ENCODE data around the gene CFAP74.

The CFAP74 gene

GRCh38 chr1:1971017-1971416 lies 32.6 kb downstream of the CFAP74 start:
- no peak for DNase-seq (ENCODE audit: extremely low read depth in 1 of 2, low read depth in 1 of 2)

- no peak for DNase-seq (ENCODE audit: extremely low read depth in 1 of 2, low read depth in 1 of 2)
Measured at GRCh38 chr1:1969953-1970716, 33.5 kb downstream of the CFAP74 start.

DNA sequence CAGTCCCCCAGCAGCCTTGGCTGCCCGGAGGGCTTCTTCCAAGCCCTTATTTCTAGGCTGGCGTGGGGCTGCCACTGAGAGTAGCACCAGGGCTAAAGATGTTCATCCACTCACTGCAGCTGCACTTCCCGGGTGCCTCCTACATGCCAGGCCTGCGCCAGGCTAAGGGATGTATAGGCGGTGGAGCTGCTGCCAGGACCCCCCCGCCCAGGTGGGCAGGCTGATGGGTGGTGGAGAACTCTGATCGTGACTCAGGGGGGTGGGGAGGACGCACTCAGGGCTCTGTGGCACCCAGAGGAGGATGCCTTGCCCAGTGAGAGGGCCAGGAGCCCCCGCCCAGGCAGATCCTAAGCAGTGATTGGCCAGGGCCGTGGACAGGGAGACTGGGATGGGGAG lies 34.1 kb downstream of the CFAP74 start:
- DNase-seq (ENCODE audit: extremely low read depth in 1 of 2, low read depth in 1 of 2): no peak

DNA sequence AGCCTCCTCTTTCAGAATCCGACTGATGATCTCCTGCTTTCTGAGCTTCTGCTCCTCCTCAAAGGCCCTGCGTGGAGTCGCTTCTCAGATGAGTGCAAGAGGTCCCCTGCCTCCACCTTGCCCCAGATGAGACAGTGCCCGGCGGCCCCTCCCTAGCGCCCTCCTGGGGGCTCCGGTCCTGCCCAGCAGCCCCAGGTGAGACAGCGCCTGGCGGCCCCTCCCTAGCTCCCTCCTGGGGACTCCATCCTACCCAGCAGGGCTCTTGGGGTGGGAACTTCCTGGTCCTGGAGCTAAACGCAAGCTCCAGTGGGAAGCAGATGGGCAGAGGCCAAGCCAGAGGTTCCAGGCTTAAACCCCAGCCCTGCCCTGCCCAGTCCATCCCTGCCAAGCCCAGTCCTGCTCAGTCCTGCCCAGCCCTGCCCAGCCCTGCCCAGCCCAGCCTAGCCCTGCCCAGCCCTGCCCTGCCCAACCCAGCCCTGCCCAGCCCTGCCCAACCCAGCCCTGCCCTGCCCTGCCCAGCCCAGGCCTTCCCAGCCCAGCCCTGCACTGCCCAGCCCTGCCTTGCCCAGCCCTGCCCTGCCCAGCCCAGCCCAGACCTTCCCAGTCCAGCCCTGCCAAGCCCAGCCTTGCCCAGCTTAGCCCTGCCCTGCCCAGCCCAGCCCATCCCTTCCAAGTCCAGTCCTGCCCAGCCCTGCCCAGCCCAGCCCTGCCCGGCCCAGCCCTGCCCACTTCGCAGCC lies 34.6 kb downstream of the CFAP74 start:
- DNase-seq (ENCODE audit: extremely low read depth in 1 of 2, low read depth in 1 of 2): no peak

DNA sequence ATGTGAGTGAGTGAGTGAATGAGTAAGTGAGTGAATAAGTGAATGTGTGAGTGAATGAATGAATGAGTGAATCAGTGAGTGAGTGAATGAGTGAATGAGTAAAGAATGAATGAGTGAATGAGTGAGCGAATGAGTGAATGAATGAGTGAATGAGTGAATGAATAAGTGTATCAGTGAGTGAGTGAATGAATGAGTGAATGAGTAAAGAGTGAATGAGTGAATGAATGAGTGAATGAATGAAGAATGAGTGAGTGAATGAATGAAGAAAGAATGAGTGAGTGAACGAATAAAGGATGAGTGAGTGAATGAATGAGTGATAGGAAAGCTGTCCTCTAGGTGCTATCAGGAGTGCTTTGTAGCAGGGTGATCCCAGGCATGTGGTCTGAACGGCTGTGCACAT lies 35.7 kb downstream of the CFAP74 start:
- no peak for DNase-seq (ENCODE audit: extremely low read depth in 1 of 2, low read depth in 1 of 2)

DNA sequence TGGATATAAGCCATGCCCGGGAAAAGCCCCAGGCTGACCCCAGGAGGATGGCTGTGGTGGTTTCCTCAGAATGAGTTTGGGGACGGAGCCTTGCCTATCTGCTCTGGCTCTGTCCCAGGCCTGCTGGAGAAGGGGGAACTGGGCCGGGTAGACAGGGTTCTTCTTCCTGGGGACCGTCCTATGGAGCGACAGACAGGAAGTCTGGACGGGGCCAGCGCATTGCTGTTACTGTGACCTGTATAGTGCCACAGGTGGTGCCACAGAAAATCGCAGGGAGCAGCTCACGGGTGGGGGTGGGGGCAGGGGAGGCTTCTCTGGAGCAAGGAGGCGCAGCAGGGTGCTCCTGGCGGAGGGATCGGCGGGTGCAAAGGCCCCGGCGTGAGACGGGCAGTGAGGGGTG lies 36.4 kb downstream of the CFAP74 start:
- no peak for DNase-seq (ENCODE audit: extremely low read depth in 1 of 2, low read depth in 1 of 2)

GRCh38 chr1:1966071-1966740 lies 37.4 kb downstream of the CFAP74 start:
- no peak for DNase-seq (ENCODE audit: extremely low read depth in 1 of 2, low read depth in 1 of 2)

DNA sequence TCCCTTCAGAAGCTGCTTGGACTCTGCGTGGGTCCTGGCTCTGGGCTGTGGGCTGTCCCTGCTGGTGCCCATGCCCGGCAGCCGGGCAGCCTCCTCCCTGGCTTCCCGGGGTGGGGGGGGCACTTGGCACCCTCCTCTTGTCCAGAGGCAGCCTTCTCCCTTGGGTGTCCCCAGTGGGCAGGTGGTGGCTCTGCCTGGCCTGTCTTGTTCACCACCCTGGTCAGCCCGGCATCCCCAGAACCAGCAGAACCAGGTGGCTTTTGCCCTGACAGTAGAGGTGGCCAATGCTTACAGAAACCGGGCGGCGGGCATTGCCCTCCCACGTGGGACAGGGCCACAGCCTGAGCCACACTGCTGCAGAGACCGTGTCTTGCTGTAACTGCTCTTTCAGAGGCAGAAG lies 38.0 kb downstream of the CFAP74 start:
- no peak for DNase-seq (ENCODE audit: extremely low read depth in 1 of 2, low read depth in 1 of 2)

- no peak for DNase-seq (ENCODE audit: extremely low read depth in 1 of 2, low read depth in 1 of 2)
Measured at GRCh38 chr1:1964811-1965210, 38.8 kb downstream of the CFAP74 start.

- no peak for DNase-seq (ENCODE audit: extremely low read depth in 1 of 2, low read depth in 1 of 2)
Measured at GRCh38 chr1:1963570-1963969, 40.0 kb downstream of the CFAP74 start.

DNA sequence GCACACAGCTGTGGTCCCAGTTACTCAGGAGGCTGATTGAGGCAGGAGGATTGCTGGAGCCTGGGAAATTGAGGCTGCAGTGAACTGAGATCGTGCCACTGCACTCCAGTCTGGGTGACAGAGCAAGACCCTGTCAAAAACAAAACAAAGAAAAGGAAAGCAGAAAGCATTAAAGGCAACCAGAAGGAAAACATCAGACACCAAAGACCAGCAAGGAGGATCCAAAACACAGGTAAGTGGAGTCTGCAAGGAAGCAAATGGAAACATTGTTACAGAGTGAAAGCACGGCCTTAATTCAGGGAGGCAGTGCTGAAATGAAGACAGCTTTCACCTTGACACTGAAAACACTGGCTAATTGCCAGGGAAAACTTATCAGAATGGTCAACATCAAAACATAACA lies 40.8 kb downstream of the CFAP74 start:
- DNase-seq (ENCODE audit: extremely low read depth in 1 of 2, low read depth in 1 of 2): no peak

GRCh38 chr1:1960480-1961196 lies 42.9 kb downstream of the CFAP74 start:
- no peak for DNase-seq (ENCODE audit: extremely low read depth in 1 of 2, low read depth in 1 of 2)

- peak; percentile 19 to 40 for DNase-seq (ENCODE audit: extremely low read depth in 1 of 2, low read depth in 1 of 2)
Measured at GRCh38 chr1:1959840-1960479, 43.6 kb downstream of the CFAP74 start.

GRCh38 chr1:1959459-1959839 lies 44.1 kb downstream of the CFAP74 start:
- DNase-seq (ENCODE audit: extremely low read depth in 1 of 2, low read depth in 1 of 2): no peak

GRCh38 chr1:1958071-1958541 lies 45.5 kb downstream of the CFAP74 start:
- DNase-seq (ENCODE audit: extremely low read depth in 1 of 2, low read depth in 1 of 2): no peak

- no peak for DNase-seq (ENCODE audit: extremely low read depth in 1 of 2, low read depth in 1 of 2)
Measured at GRCh38 chr1:1957533-1957961, 46.0 kb downstream of the CFAP74 start.

DNA sequence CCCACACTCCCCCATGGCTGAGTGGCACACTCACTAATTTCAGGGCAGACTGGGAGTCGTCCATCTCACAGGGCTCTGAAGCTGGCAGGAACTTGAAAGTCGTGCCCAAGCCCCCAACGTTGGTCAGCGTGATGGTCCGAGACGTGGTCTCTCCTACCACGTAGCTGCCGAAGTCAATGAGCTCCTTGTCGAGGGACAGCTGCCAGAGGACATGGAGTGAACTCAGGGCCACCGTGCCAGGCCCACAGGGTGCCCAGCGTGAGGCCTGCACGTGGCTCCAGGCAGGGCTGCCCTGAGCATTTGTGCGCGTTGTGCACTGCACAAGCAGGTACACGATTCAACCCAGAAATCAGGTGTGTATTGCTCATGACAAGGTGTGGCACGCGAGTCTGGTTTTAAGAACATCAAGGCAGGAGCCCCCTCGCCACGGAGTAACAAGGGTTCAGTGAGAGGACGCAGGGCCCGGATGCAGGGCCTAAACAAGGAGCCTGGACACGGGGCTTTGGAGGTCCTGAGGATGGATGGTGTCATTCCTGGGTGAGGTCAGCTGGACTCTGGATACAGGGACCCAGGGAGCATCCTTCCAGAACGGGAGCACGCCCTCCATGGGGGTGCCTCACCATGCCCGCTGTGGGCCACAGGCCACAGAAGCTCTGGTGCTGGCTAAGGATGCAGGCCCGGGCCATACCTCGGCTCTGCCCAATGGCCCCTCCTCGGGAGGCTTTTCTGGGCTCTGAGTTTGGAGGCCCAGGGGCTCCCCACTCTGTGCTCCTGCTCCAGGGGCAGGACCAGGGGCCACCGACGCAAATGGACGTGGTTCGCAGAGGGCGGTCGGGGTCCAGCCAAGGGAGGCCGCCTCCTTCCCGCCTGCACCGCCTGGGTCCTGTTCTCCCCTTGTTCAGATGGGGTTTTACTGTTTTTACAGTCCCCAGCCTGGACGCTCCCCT lies 46.7 kb downstream of the CFAP74 start:
- no peak for DNase-seq (ENCODE audit: extremely low read depth in 1 of 2, low read depth in 1 of 2)

DNA sequence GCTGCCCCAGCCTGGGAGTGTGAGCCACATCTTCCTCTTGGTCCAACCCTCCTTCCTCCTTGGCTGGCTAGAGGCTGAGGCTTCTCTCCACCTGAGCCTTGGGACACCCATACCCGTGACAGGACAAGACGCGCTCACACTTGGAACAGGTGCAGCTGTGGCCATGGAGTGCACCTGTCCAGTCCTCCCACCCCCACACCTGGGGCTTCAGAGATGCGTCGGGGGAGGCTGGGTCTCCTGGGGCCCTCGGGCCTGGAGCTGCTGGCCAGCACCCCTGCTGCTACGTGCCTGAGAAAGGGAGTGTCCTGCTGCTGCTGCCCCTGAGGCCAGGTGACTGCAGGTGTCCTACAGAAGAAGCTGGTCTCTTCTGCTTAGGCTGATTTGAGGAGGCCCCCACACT lies 47.5 kb downstream of the CFAP74 start:
- DNase-seq (ENCODE audit: extremely low read depth in 1 of 2, low read depth in 1 of 2): no peak

DNA sequence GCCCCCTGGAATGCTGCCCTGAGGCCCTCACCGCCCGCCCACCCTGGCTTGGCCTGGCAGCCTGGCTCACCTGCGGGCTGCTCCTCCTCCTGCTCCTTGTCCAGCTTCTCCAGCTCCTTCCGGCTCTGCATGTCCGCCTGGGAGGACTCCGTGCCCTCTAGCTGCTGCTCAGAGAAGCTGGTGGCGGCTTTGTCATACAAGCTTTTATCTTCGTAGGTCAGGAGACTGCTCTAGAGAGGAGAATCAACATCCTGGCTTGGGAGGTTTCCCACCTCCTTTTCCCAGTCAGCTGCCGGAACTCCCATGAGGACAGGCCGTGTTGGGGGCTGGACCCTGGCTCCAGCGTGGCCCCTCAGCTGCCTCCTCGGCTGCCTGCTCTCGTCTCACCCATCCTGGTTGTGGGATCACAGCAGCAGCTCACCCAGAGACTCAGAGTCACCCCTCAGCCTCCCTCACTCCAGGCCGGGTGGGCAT lies 47.9 kb downstream of the CFAP74 start:
- DNase-seq (ENCODE audit: extremely low read depth in 1 of 2, low read depth in 1 of 2): no peak
